Activated CD8-positive, alpha-beta T cell treated with anti-CD3 and anti-CD28 coated beads for 36 hours (primary cell): ENCODE results near the gene DDAH1. TPM values are rescaled to one million over a fixed set of nuclear protein-coding genes. Genes with fewer than 3 reads are reported as not detected.

Source experiments
- ATAC-seq: fragments of 200-7000 bp; cut with Tn5 transposase; one replicate; pipeline ENCODE4 v1.10.0; 2021; ENCODE audit warnings: mild to moderate bottlenecking, moderate library complexity
- CTCF ChIA-PET: fragments of 350-600 bp; sonication (Branson Sonifier 250); formaldehyde crosslinking; loops from one replicate; lab custom pipeline; 2021; ENCODE audit warnings: antibody characterized with exemption; lab: Charles Lee
- POLR2A ChIA-PET: fragments of 350-600 bp; sonication (Branson Sonifier 250); formaldehyde crosslinking; loops from one replicate; lab custom pipeline; 2021; ENCODE audit warnings: antibody characterized with exemption; lab: Charles Lee
- DNase-seq: peaks from one replicate; pipeline ENCODE4 v3.0.0-alpha.2; 2020
- H3K27ac Mint-ChIP-seq: one replicate; pipeline ENCODE4 v1.8.0; 2021; ENCODE audit warnings: mild to moderate bottlenecking, mixed read lengths
- H3K27me3 Mint-ChIP-seq: one replicate; pipeline ENCODE4 v1.8.0; 2021; ENCODE audit warnings: mixed read lengths
- H3K36me3 Mint-ChIP-seq: one replicate; pipeline ENCODE4 v1.8.0; 2021; ENCODE audit warnings: low read depth, mixed read lengths
- H3K4me1 Mint-ChIP-seq: one replicate; pipeline ENCODE4 v1.8.0; 2021; ENCODE audit warnings: low read depth, mixed read lengths
- H3K4me3 Mint-ChIP-seq: one replicate; pipeline ENCODE4 v1.8.0; 2021; ENCODE audit warnings: mild to moderate bottlenecking, moderate library complexity, mixed read lengths
- H3K9me3 Mint-ChIP-seq: one replicate; pipeline ENCODE4 v1.8.0; 2021; ENCODE audit warnings: mixed read lengths
- CTCF ChIP-seq: fragments of 200-600 bp; IDR thresholded peaks from one replicate; pipeline ENCODE4 v1.8.0; 2022; ENCODE audit warnings: antibody characterized with exemption, mild to moderate bottlenecking
- intact Hi-C: fragments of 100-400 bp; cut with micrococcal nuclease; formaldehyde crosslinking; loops from one replicate; pipeline ENCODE4 v1.10.0; 2022
- total RNA-seq, 2 experiments: library from RNA; stranded (reverse); gene quantifications; one replicate each; pipeline ENCODE4 v1.2.3, GENCODE V29; 2021

DDAH1 gene
- total RNA-seq, 2 experiments from 2014 or later = 0.07 to 0.09 TPM

GRCh38 chr1:85330214-85330631, 134.7 kb downstream of the DDAH1 start:
- CTCF ChIA-PET = no interaction called here
- DNase-seq = no peak
- Mint-ChIP-seq H3K27me3 (peaks cover 10% of the 10 kb centered on the region), H3K4me1 (peaks cover 4% of the 10 kb centered on the region), H3K9me3 (peaks cover 12% of the 10 kb centered on the region), H3K36me3 (peaks cover 2% of the 10 kb centered on the region), H3K4me3 (no peak overlapping the region), H3K27ac (no peak overlapping the region)
- no peak for TF ChIP-seq CTCF
- POLR2A ChIA-PET = no interaction called here
- no peak for ATAC-seq
- intact Hi-C loops = no loop called here

GRCh38 chr1:85328713-85329397, 136.1 kb downstream of the DDAH1 start:
- intact Hi-C loops = no loop called here
- ChIA-PET POLR2A (no interaction called here), CTCF (no interaction called here)
- DNase-seq (no peak), ATAC-seq (no peak)
- Mint-ChIP-seq H3K27me3 (peaks cover 12% of the 10 kb centered on the region), H3K27ac (no peak overlapping the region), H3K36me3 (peaks cover 2% of the 10 kb centered on the region), H3K4me3 (no peak overlapping the region), H3K9me3 (peaks cover 8% of the 10 kb centered on the region), H3K4me1 (no peaks in the 10 kb centered on the region)
- TF ChIP-seq CTCF = no peak

- H3K4me3 Mint-ChIP-seq = no peak overlapping the region
- peaks cover 10% of the 10 kb centered on the region for H3K27me3 Mint-ChIP-seq
- CTCF ChIA-PET = no interaction called here
- H3K27ac Mint-ChIP-seq = no peak overlapping the region
- no peaks in the 10 kb centered on the region for H3K9me3 Mint-ChIP-seq
- TF ChIP-seq CTCF = no peak
- ATAC-seq = no peak
- POLR2A ChIA-PET = no interaction called here
- H3K36me3 Mint-ChIP-seq = no peaks in the 10 kb centered on the region
- no peak for DNase-seq
- intact Hi-C loops = no loop called here
- H3K4me1 Mint-ChIP-seq = no peaks in the 10 kb centered on the region
These were observed 137.2 kb downstream of the DDAH1 start for GRCh38 chr1:85327759-85328158.

GRCh38 chr1:85326851-85327250, 138.1 kb downstream of the DDAH1 start:
- Mint-ChIP-seq H3K4me1 (no peaks in the 10 kb centered on the region), H3K27me3 (peaks cover 10% of the 10 kb centered on the region), H3K27ac (no peak overlapping the region), H3K4me3 (no peak overlapping the region), H3K36me3 (no peaks in the 10 kb centered on the region), H3K9me3 (no peaks in the 10 kb centered on the region)
- no peak for TF ChIP-seq CTCF
- POLR2A ChIA-PET = no interaction called here
- DNase-seq (no peak), ATAC-seq (no peak)
- intact Hi-C loops = no loop called here
- CTCF ChIA-PET = no interaction called here

- DNase-seq (no peak), ATAC-seq (no peak)
- ChIA-PET CTCF (no interaction called here), POLR2A (no interaction called here)
- intact Hi-C loops = no loop called here
- Mint-ChIP-seq H3K27me3 (peaks cover 10% of the 10 kb centered on the region), H3K9me3 (no peaks in the 10 kb centered on the region), H3K4me1 (peaks cover 3% of the 10 kb centered on the region), H3K36me3 (no peaks in the 10 kb centered on the region), H3K27ac (no peak overlapping the region), H3K4me3 (no peak overlapping the region)
- no peak for TF ChIP-seq CTCF
These were observed 138.6 kb downstream of the DDAH1 start for GRCh38 chr1:85326336-85326735.
